ENCODE data around the gene LTO1. TPM values are rescaled to one million over a fixed set of nuclear protein-coding genes. Genes with fewer than 3 reads are reported as not detected.

Gene LTO1
- total and polyA plus RNA-seq, 2 of the 13 experiments (the other 11 are each of a cell fraction or from before 2014, with no cell fraction given) = 11.8 to 15.0 TPM

- TF ChIP-seq, protein P1, sequence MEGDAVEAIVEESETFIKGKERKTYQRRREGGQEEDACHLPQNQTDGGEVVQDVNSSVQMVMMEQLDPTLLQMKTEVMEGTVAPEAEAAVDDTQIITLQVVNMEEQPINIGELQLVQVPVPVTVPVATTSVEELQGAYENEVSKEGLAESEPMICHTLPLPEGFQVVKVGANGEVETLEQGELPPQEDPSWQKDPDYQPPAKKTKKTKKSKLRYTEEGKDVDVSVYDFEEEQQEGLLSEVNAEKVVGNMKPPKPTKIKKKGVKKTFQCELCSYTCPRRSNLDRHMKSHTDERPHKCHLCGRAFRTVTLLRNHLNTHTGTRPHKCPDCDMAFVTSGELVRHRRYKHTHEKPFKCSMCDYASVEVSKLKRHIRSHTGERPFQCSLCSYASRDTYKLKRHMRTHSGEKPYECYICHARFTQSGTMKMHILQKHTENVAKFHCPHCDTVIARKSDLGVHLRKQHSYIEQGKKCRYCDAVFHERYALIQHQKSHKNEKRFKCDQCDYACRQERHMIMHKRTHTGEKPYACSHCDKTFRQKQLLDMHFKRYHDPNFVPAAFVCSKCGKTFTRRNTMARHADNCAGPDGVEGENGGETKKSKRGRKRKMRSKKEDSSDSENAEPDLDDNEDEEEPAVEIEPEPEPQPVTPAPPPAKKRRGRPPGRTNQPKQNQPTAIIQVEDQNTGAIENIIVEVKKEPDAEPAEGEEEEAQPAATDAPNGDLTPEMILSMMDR (CRISPR knock-in tag; IDR thresholded peaks at IDR 0.05) = peak; percentile 48
- TF ChIP-seq SYNCRIP (IDR thresholded peaks at IDR 0.05; ENCODE audit: insufficient read depth, low read depth, low read length) (no peak), EEA1 (CRISPR knock-in tag; IDR thresholded peaks at IDR 0.05; ENCODE audit: borderline replicate concordance) (no peak), ISX (CRISPR knock-in tag; conservative IDR thresholded peaks at IDR 0.05) (peak; percentile 70; the same call in 1 of the 2 replicates), CENPT (CRISPR knock-in tag; IDR thresholded peaks at IDR 0.05; ENCODE audit: low read depth) (no peak), ARNT2 (CRISPR knock-in tag; IDR thresholded peaks at IDR 0.05; ENCODE audit: low read depth) (peak; percentile 30; the same call in 1 of the 2 replicates), ZSCAN9 (CRISPR knock-in tag; IDR thresholded peaks at IDR 0.05; ENCODE audit: borderline replicate concordance) (peak; percentile 64), ZNF484 (CRISPR knock-in tag; IDR thresholded peaks at IDR 0.05; ENCODE audit: borderline replicate concordance, low read depth) (no peak), ZKSCAN1 (IDR thresholded peaks at IDR 0.05; ENCODE audit: low read length) (no peak), HMGA1 (CRISPR knock-in tag; conservative IDR thresholded peaks at IDR 0.05) (no peak), ONECUT2 (CRISPR knock-in tag; IDR thresholded peaks at IDR 0.05) (no peak), THAP7 (CRISPR knock-in tag; IDR thresholded peaks at IDR 0.05) (no peak), AKNA (CRISPR knock-in tag; IDR thresholded peaks at IDR 0.05; ENCODE audit: borderline replicate concordance) (peak; percentile 21; the same call in 1 of the 2 replicates), SOX5 (CRISPR knock-in tag; IDR thresholded peaks at IDR 0.05; ENCODE audit: borderline replicate concordance) (peak; percentile 70; the same call in 1 of the 2 replicates), ZNF713 (CRISPR knock-in tag; IDR thresholded peaks at IDR 0.05) (0 out of 2 replicates have a peak, but pooled peaks have one; percentile 38), ZNF235 (CRISPR knock-in tag; IDR thresholded peaks at IDR 0.05; ENCODE audit: borderline replicate concordance) (0 out of 2 replicates have a peak, but pooled peaks have one; percentile 48), GABPA (IDR thresholded peaks at IDR 0.05; ENCODE audit: low read depth, low read length) (no peak), GABPA (CRISPR knock-in tag; IDR thresholded peaks at IDR 0.05; ENCODE audit: low read depth) (no peak)
- TF ChIP-seq, protein P2, sequence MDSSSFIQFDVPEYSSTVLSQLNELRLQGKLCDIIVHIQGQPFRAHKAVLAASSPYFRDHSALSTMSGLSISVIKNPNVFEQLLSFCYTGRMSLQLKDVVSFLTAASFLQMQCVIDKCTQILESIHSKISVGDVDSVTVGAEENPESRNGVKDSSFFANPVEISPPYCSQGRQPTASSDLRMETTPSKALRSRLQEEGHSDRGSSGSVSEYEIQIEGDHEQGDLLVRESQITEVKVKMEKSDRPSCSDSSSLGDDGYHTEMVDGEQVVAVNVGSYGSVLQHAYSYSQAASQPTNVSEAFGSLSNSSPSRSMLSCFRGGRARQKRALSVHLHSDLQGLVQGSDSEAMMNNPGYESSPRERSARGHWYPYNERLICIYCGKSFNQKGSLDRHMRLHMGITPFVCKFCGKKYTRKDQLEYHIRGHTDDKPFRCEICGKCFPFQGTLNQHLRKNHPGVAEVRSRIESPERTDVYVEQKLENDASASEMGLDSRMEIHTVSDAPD (CRISPR knock-in tag; IDR thresholded peaks at IDR 0.05) = no peak
- TF ChIP-seq, protein P3, sequence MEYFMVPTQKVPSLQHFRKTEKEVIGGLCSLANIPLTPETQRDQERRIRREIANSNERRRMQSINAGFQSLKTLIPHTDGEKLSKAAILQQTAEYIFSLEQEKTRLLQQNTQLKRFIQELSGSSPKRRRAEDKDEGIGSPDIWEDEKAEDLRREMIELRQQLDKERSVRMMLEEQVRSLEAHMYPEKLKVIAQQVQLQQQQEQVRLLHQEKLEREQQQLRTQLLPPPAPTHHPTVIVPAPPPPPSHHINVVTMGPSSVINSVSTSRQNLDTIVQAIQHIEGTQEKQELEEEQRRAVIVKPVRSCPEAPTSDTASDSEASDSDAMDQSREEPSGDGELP (IDR thresholded peaks at IDR 0.05; ENCODE audit: borderline replicate concordance, low read depth) = no peak
Measured at GRCh38 chr11:69640995-69641581, 34.1 kb downstream of the LTO1 start, which contains the start of gene CCND1 (continued).

Data from HepG2 (cell line).